NCI-H1092 (cell line): ENCODE measurements around the gene PCDH11Y.
"Not testable (repeated sequence)": the region's sequence is repeated elsewhere in the genome, so short reads cannot be mapped to it uniquely, and the experiment has no call there.

Experiments used
- DNase-seq: peaks from one replicate; lab custom pipeline; 2025; lab: John Stamatoyannopoulos, UW

PCDH11Y gene

DNA sequence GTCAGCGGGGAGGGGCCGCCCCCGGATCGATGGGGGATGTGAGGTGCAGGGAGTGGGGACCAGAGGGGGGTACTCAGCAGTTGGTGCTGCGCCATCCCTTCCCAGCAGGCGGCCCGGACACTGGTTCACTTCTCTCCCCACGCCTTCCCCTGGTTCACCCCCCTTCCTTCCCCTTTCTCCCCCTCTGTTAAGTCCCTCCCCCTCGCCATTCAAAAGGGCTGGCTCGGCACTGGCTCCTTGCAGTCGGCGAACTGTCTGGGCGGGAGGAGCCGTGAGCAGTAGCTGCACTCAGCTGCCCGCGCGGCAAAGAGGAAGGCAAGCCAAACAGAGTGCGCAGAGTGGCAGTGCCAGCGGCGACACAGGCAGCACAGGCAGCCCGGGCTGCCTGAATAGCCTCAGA, at the start of gene PCDH11Y:
Gene PCDH11Y, plus strand, starts transcription at position 240 of the 400 bp plus-strand sequence. CDS start 56,804 bp downstream, outside the sequence.
- not testable (repeated sequence) for DNase-seq

DNA sequence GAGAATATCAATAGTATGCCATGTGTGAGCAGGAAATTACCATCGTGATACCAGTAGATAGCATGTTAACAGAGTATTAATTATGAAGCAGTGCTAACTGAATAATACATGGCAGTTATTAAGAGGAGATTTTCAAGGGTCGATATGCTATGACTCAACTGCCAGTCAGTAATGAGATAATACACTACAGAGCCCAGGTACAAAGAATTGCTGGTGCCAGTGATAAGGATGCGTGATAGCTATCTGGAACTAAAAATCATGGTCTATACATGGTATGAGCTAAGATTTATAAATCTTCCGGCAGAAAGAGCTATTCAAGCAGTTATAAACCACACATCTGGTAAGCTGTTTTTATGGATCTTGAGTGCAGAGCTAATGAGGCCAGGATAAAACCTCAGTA, 32.2 kb upstream of the PCDH11Y start:
- DNase-seq: not testable (repeated sequence)

DNA sequence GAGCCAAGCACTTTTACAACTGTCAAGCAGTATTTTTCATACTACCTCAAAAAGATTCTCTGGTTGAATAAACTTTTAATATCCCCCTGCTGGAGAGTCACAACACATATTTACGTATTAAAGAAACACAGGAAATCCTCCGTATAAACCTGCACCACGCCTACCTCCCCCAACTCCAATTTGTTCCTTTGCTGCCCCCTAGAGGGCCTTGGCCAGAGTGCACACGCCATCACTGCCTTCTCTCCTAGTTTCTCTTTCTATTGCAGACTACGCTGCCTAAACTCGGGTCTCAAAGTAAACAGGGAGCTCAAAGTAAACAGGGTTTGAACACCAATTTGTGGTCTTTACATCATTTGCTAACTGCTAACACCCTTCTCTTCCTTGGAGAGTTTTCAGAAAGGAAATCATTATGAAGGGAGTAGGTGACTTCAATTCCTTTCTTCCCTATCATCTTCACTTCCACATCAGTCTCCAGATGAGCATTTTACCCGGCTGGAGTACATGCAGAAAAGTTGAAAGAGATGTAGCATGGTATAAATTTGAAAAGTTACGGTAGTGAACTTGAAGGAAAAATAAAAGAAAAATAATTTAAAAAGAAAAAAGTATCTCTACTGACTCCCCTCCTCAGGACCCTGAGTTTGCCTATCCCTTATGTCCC, 8.2 kb upstream of the PCDH11Y start:
- DNase-seq: not testable (repeated sequence)

- not testable (repeated sequence) for DNase-seq
Measured at GRCh38 chrY:4994892-4995291, 5.2 kb upstream of the PCDH11Y start.

DNA sequence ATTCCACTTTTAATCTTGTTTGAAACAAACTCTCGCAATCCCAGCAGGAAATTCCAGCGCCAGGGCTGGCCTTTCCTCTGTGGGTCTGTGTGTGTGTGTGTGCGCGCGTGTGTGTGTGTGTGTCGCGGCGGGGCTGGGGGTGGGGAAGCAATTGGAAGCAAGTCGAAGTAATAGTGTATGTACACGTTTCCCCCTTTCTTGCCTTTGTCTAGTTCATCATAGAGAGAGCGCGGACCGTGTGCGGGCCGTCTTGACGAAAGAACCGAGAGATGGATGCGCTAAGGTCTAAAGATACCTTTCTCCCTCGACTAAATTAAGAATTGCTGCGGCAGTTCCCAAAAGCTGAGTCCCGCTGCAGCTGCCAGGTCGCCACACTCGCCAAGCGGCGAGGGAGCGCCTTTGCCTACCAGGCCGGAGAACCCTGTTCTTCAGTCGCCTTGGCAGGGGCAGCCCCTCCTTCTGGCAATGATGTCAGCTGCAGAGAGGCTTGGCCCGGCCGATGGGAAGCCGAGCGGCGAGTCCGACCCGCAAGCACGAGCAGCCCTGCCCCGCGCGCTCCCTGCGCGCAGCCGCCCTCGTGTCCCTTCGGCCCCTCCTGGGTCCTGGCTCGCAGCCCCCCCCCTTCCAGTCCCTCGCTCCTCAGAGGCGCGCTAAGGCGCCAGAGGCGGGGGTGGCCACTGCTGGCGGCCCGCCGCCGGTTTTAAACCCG, 2.5 kb downstream of the PCDH11Y start:
- DNase-seq: not testable (repeated sequence)

- DNase-seq: not testable (repeated sequence)
Measured at GRCh38 chrY:5038972-5039523, 39.0 kb downstream of the PCDH11Y start.

DNA sequence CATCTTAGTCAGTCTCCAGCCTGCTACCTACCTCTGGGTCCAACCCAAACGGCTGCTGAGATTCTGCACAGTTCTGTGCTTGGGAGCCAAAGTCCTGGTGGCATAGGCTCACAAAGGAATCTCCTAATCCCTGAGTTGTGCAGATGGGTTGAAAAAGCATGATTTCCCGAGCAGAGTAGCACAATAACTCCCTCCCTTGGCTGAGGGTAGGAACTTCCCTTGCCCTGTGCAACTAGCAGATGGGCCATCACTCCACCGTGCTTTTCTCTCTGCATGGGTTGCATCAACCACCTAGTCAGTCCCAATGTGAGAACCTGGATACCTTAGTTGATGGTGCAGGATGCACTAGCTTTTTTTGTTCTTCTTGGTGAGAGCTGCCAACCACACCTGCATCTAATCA, 82.9 kb downstream of the PCDH11Y start:
- not testable (repeated sequence) for DNase-seq

- DNase-seq: not testable (repeated sequence)
Measured at GRCh38 chrY:5182998-5183397, 182.9 kb downstream of the PCDH11Y start.

GRCh38 chrY:5215116-5215515, 215.0 kb downstream of the PCDH11Y start:
- not testable (repeated sequence) for DNase-seq

DNA sequence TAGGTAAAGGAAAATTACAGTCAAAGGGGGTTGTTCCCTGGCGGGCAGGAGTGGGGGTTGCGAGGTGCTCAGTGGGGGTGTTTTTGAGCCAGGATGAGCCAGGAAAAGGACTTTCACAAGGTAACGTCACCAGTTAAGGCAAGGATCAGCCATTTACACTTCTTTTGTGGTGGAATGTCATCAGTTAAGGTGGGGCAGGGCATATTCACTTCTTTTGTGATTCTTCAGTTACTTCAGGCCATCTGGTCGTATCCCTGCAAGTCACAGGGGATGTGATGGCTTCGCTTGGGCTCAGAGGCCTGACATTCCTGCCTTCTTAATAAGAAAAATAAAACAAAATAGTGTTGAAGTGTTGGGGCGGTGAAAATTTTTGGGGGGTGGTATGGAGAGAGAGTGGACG, 324.8 kb downstream of the PCDH11Y start:
- DNase-seq: not testable (repeated sequence)

- DNase-seq: not testable (repeated sequence)
Measured at GRCh38 chrY:5342220-5342619, 342.1 kb downstream of the PCDH11Y start.

DNA sequence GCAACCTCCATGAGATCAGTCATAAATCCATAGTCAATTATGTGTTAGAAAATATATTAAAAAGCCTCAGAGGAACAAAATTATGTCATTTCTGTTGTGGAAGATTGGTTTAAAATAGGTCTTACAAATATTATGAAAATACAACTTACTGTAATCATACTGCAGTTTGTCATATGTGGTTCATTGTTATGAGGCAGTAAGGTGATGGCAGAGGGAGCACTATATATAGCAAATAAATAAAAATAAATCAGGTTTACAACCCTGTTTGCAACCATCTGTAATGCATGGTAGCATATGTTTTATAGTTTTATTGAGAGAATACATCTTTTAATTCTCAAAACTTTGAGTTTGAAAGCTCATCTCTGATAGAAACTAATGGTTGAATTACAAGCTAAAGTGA, 543.6 kb downstream of the PCDH11Y start:
- not testable (repeated sequence) for DNase-seq

DNA sequence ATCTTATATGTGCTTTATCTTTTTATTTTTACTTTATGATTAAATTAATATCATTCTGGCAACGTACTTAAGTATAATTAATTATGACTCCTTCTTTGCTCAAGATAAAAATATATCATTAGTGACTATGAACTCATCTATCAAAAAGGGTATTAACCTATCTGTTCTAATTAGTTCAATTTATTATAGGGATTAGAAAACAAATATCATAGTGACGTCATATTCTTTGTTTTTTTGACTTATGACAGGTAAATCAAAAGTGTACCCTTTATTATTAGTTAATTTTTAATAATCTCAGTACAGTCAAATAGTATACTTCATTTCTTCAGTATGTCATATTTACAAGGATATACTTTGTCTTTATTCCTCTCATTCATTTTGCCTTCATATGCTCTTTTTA, 638.5 kb downstream of the PCDH11Y start:
- DNase-seq: not testable (repeated sequence)

DNA sequence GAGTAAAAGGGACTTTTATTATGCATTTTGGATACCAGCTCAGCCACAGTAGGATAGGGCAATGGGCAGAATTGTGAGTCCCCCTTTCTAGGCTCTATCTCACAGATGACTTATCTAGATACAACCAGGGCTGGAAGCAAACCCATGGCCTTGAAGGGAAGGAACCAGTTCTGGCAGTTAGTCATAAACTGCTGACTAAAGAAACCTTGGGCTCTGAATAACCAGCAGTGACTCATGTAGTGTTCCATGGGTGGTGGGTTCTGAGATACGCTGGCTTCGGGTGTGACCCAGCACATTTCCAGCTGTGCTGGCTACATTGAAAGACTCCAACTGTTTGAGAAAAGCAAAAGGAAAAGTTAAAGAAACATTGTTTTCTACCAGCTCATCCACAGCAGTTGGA, 679.2 kb downstream of the PCDH11Y start:
- not testable (repeated sequence) for DNase-seq

DNA sequence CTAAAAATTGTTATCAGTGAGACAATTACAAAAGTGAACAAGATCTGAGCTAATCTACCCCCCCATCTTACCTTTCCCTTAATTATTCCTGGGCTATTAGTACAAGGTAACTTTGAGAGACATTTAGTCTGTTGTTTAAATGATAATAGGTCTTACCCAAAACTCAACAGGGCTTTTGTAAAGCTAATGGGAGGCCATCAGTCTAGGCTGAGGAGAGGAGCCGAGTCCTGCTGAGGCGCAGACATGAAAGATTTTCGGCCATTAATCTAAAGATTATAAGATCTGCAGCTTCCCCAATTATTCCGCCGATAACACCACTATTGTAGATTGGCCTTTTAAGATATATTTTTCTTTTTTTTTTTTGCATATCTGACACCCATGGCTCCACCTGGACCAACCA, 708.6 kb downstream of the PCDH11Y start:
- DNase-seq: not testable (repeated sequence)

- not testable (repeated sequence) for DNase-seq
Measured at GRCh38 chrY:5709788-5710381, 709.8 kb downstream of the PCDH11Y start.

DNA sequence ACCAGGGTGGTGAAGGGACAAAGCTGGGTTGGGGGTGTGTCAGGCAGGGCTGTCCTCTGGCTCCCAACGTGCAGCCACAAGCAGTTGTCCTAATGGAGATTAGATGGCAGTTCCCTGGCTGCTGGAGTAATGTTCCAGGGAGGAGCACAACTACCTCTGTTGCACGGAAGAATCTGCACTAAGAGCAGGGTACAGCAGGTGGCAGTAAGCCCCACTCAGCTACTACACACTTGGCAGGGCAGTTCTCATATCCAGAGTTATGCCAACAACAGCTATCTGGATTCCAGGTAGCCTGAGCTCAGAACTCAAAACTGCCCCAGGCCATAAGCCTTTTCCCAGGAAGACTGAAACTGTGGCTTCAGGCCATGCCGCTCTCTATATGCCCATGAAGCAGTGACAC, 761.3 kb downstream of the PCDH11Y start:
- not testable (repeated sequence) for DNase-seq

GRCh38 chrY:5776485-5776884, 776.4 kb downstream of the PCDH11Y start:
- DNase-seq: not testable (repeated sequence)
